Esophagus muscularis mucosa (tissue), 4 donors: ENCODE data around the gene ADGRF4. TPM values are rescaled to one million over a fixed set of nuclear protein-coding genes. Genes with fewer than 3 reads are reported as not detected.

ENCODE experiments used
- DNase-seq: peaks from one replicate; pipeline ENCODE4 v3.0.0-alpha.2; 2017; ENCODE audit errors: extremely low spot score
- H3K27ac ChIP-seq, 4 donors: fragments of 200-600 bp; sonication (generic); replicated peaks in 1 of 4; 1 replicate in 3 of 4; 2 replicates in 1 of 4; pipeline ENCODE4 v1.5.1; 2016 to 2019; ENCODE audit warnings: mild to moderate bottlenecking in 1 of 4
- H3K27me3 ChIP-seq, 4 donors: fragments of 200-600 bp; sonication (generic); one replicate each; pipeline versions ENCODE4 v1.5.1 to v1.6.0; 2016 to 2019
- H3K36me3 ChIP-seq, 4 donors: fragments of 200-600 bp; sonication (generic); one replicate each; pipeline ENCODE4 v1.5.1; 2016 to 2019
- H3K4me1 ChIP-seq, 4 donors: fragments of 200-600 bp; sonication (generic); one replicate each; pipeline ENCODE4 v1.5.1; 2016 to 2019
- H3K4me3 ChIP-seq, 4 donors: fragments of 200-600 bp; sonication (generic); 1 replicate in 2 of 4; 2 replicates in 2 of 4; pipeline ENCODE4 v1.5.1; 2016 to 2019; ENCODE audit warnings: mild to moderate bottlenecking in 4 of 4, moderate library complexity in 1 of 4
- H3K9me3 ChIP-seq, 4 donors: fragments of 200-600 bp; sonication (generic); 1 replicate in 3 of 4; 2 replicates in 1 of 4; pipeline ENCODE4 v1.5.1; 2016 to 2019
- CTCF ChIP-seq, 3 experiments: fragments of 200-600 bp in 2 of 3; fragments of 450-650 bp in 1 of 3; sonication (generic) in 2 of 3; IDR thresholded peaks; one replicate each; pipeline ENCODE4 v1.5.1; 2017 to 2019; ENCODE audit warnings: antibody characterized with exemption in 3 of 3, mild to moderate bottlenecking in 2 of 3, moderate library complexity in 1 of 3
- EP300 ChIP-seq: sonication (generic); formaldehyde crosslinking; IDR thresholded peaks from one replicate; pipeline ENCODE4 v1.6.1; 2017; ENCODE audit warnings: antibody characterized with exemption
- POLR2A ChIP-seq: fragments of 450-650 bp; IDR thresholded peaks from one replicate; pipeline ENCODE4 v1.6.1; 2017; ENCODE audit warnings: antibody characterized with exemption, moderate library complexity, mild to moderate bottlenecking, low read depth
- POLR2AphosphoS5 ChIP-seq, 2 donors: sonication (generic); formaldehyde crosslinking; IDR thresholded peaks; one replicate each; pipeline ENCODE4 v1.6.1; 2017; ENCODE audit warnings: antibody characterized with exemption in 2 of 2
- WGBS: methylation state at CpG from one replicate; pipeline ENCODE4 v1.1.5; 2018; 5-methylcytosine and 5-hydroxymethylcytosine counted together
- intact Hi-C: fragments of 100-400 bp; cut with DNase I; formaldehyde crosslinking; loops from one replicate; pipeline ENCODE4 v1.15.1; 2023
- total RNA-seq, 4 donors: library from RNA; depleted of rRNA; stranded (reverse); fragments of >200 nt; gene quantifications; one replicate each; pipeline versions ENCODE4 v1.1.0 to v1.2.1, GENCODE V29; 2016

The ADGRF4 gene
- total RNA-seq, 4 donors from 2014 or later, result 0.17 to 0.52 (median 0.37) TPM

- Histone ChIP-seq H3K27ac (no peak overlapping the region), H3K27me3 (no peaks in the 10 kb centered on the region), H3K36me3 (no peaks in the 10 kb centered on the region), H3K9me3 (no peaks in the 10 kb centered on the region), H3K4me1 (peaks cover 0 to 2% (median 0%) of the 10 kb centered on the region in 4 donors), H3K4me3 (no peak overlapping the region)
- DNase-seq, result peak; percentile 31
- intact Hi-C loops, result no loop called here
- 81% methylated on average over 3 of the region's 3 CpGs for WGBS
- TF ChIP-seq POLR2AphosphoS5 (IDR thresholded peaks at IDR 0.05) (no peak), POLR2A (no peak), CTCF (IDR thresholded peaks at IDR 0.05) (no peak), EP300 (no peak)
These were observed 23.7 kb upstream of the ADGRF4 start for GRCh38 chr6:47674673-47675072.

- intact Hi-C loops, result no loop called here
- Histone ChIP-seq H3K27me3 (no peaks in the 10 kb centered on the region), H3K4me3 (no peak overlapping the region), H3K4me1 (no peaks in the 10 kb centered on the region), H3K36me3 (no peaks in the 10 kb centered on the region), H3K27ac (no peak overlapping the region), H3K9me3 (no peaks in the 10 kb centered on the region)
- 80% methylated on average over 4 of the region's 4 CpGs for WGBS
- DNase-seq, result peak; percentile 57
- TF ChIP-seq CTCF (IDR thresholded peaks at IDR 0.05) (no peak), EP300 (no peak), POLR2A (no peak), POLR2AphosphoS5 (IDR thresholded peaks at IDR 0.05) (no peak)
These were observed 20.8 kb upstream of the ADGRF4 start for GRCh38 chr6:47677381-47678100.

- Histone ChIP-seq H3K27me3 (no peaks in the 10 kb centered on the region), H3K4me3 (no peak overlapping the region), H3K9me3 (no peaks in the 10 kb centered on the region), H3K27ac (no peak overlapping the region), H3K36me3 (no peaks in the 10 kb centered on the region), H3K4me1 (no peaks in the 10 kb centered on the region)
- 89% methylated on average over 1 of the region's 1 CpG for WGBS
- no peak for DNase-seq
- TF ChIP-seq POLR2AphosphoS5 (IDR thresholded peaks at IDR 0.05), result no peak
- TF ChIP-seq CTCF (IDR thresholded peaks at IDR 0.05), result no peak
- no peak for TF ChIP-seq POLR2A
- TF ChIP-seq EP300, result no peak
- intact Hi-C loops, result no loop called here
These were observed 19.6 kb upstream of the ADGRF4 start for GRCh38 chr6:47678739-47679138.

- DNase-seq, result no peak
- no peaks in the 10 kb centered on the region for H3K36me3 ChIP-seq
- WGBS, result 86% methylated on average over 4 of the region's 4 CpGs
- H3K4me3 ChIP-seq, result no peak overlapping the region
- intact Hi-C loops, result no loop called here
- H3K27ac ChIP-seq, result no peak overlapping the region
- no peak for TF ChIP-seq POLR2AphosphoS5 (IDR thresholded peaks at IDR 0.05)
- no peak for TF ChIP-seq POLR2A
- no peak for TF ChIP-seq CTCF (IDR thresholded peaks at IDR 0.05)
- no peak for TF ChIP-seq EP300
- H3K4me1 ChIP-seq, result no peaks in the 10 kb centered on the region
- H3K9me3 ChIP-seq, result no peaks in the 10 kb centered on the region
- H3K27me3 ChIP-seq, result no peaks in the 10 kb centered on the region
These were observed 19.0 kb upstream of the ADGRF4 start for GRCh38 chr6:47679322-47679906.
